ENCODE measurements around the gene COL4A3.

- TF ChIP-seq CTCF (IDR thresholded peaks at IDR 0.05; ENCODE audit: poor library complexity, severe bottlenecking) (no peak), REST (IDR thresholded peaks at IDR 0.05; ENCODE audit: borderline replicate concordance) (no peak), EP300 (conservative IDR thresholded peaks at IDR 0.05; ENCODE audit: poor library complexity, severe bottlenecking) (no peak), RAD21 (conservative IDR thresholded peaks at IDR 0.05) (no peak)
Measured at GRCh38 chr2:227295806-227296205, 131.4 kb downstream of the COL4A3 start.

All from neural cell (in vitro differentiated cells).